ENCODE measurements around the gene DTD1. TPM values are rescaled to one million over a fixed set of nuclear protein-coding genes. Genes with fewer than 3 reads are reported as not detected.

The DTD1 gene
- total RNA-seq, 5 donors from 2014 or later (not counting 1 experiment from before 2014, with no cell fraction given) = 15.5 to 24.9 (median 22.0) TPM

DNA sequence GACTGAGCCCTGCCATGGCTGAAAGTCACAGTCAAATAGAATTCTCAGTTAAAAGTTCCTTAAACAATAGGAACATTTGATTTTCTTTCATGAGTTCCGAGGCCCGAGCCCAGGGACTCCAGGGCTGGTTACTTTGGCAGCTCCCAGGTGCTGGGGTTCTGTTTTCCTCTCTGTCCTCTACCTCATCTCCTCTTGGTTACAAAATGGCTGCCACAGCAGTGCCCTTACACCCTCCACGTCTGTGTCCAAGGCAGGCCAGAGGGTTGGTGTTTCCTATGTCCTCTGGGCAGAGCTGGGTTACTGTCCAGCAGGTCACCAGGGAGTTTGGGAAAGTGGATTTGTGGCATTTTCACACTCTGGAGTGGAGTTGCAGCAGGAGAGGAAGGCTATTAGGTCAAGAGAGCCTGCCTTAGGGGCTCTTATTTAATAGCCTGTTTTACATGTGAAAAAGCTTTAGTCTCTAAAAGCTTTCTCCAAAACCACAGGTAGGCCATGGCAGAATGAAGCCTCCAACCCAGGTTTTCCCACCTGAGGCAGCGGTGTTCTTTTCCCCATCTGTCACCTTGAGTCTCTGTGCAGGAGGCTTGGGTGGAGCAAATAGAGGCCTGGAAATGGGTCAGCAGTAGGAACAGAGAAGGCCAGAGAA, 111.0 kb downstream of the DTD1 start:
- Histone ChIP-seq H3K9me3 (no peaks in the 10 kb centered on the region), H3K36me3 (ENCODE audit: control insufficient read depth in 2 of 2, extremely low read depth in 1 of 2, insufficient read depth in 1 of 2, low read length in 1 of 2) (peaks cover 0 to 2% of the 10 kb centered on the region in 2 donors), H3K4me3 (ENCODE audit: control insufficient read depth in 1 of 2, extremely low read depth in 1 of 2, low read length in 1 of 2) (no peak overlapping the region), H3K27ac (ENCODE audit: low read length) (no peak overlapping the region), H3K4me1 (ENCODE audit: control insufficient read depth in 1 of 2, extremely low read depth in 1 of 2, insufficient read depth in 2 of 2, low read length in 2 of 2) (no peaks in the 10 kb centered on the region), H3K27me3 (replicated peaks in 1 of 2; ENCODE audit: control insufficient read depth in 2 of 2, extremely low read depth in 1 of 2, insufficient read depth in 2 of 2, low read length in 1 of 2) (no peaks in the 10 kb centered on the region)
- H3K36me3 Mint-ChIP-seq = peaks cover 31% of the 10 kb centered on the region
- CTCF ChIA-PET = no interaction called here
- no peak overlapping the region for H3K27ac Mint-ChIP-seq
- POLR2A ChIA-PET = no interaction called here
- ATAC-seq (replicated peaks in 1 of 4) = no peak
- DNase-seq = no peak
- peaks cover 8 to 33% (median 8%) of the 10 kb centered on the region in 3 donors for H3K4me1 Mint-ChIP-seq
- no peak overlapping the region for H3K4me3 Mint-ChIP-seq
- H3K27me3 Mint-ChIP-seq = no peaks in the 10 kb centered on the region
- 100% methylated on average over 2 of the region's 4 CpGs for WGBS (ENCODE audit: insufficient coverage)
- H3K9me3 Mint-ChIP-seq = no peaks in the 10 kb centered on the region

- H3K9me3 Mint-ChIP-seq = no peaks in the 10 kb centered on the region
- H3K4me1 Mint-ChIP-seq = peaks cover 17 to 54% (median 19%) of the 10 kb centered on the region in 3 donors
- H3K4me3 Mint-ChIP-seq = no peak overlapping the region
- peaks cover 29% of the 10 kb centered on the region for H3K36me3 Mint-ChIP-seq
- no peaks in the 10 kb centered on the region for H3K27me3 ChIP-seq (replicated peaks in 1 of 2; ENCODE audit: control insufficient read depth in 2 of 2, extremely low read depth in 1 of 2, insufficient read depth in 2 of 2, low read length in 1 of 2)
- POLR2A ChIA-PET = no interaction called here
- ATAC-seq (replicated peaks in 1 of 4) = no peak
- H3K36me3 ChIP-seq (ENCODE audit: control insufficient read depth in 2 of 2, extremely low read depth in 1 of 2, insufficient read depth in 1 of 2, low read length in 1 of 2) = no peaks in the 10 kb centered on the region
- no peak overlapping the region for H3K4me3 ChIP-seq (ENCODE audit: control insufficient read depth in 1 of 2, extremely low read depth in 1 of 2, low read length in 1 of 2)
- H3K4me1 ChIP-seq (ENCODE audit: control insufficient read depth in 1 of 2, extremely low read depth in 1 of 2, insufficient read depth in 2 of 2, low read length in 2 of 2) = no peaks in the 10 kb centered on the region
- DNase-seq = no peak
- H3K9me3 ChIP-seq = no peaks in the 10 kb centered on the region
- H3K27me3 Mint-ChIP-seq = no peaks in the 10 kb centered on the region
- CTCF ChIA-PET = no interaction called here
- no CpG with 5 or more reads among the region's 3 CpGs for WGBS (ENCODE audit: insufficient coverage)
- no peak overlapping the region for H3K27ac Mint-ChIP-seq
- H3K27ac ChIP-seq (ENCODE audit: low read length) = no peak overlapping the region
These were observed 114.1 kb downstream of the DTD1 start for GRCh38 chr20:18701969-18702368.

GRCh38 chr20:18702736-18703135, 114.9 kb downstream of the DTD1 start:
- peaks cover 31% of the 10 kb centered on the region for H3K36me3 Mint-ChIP-seq

DNA sequence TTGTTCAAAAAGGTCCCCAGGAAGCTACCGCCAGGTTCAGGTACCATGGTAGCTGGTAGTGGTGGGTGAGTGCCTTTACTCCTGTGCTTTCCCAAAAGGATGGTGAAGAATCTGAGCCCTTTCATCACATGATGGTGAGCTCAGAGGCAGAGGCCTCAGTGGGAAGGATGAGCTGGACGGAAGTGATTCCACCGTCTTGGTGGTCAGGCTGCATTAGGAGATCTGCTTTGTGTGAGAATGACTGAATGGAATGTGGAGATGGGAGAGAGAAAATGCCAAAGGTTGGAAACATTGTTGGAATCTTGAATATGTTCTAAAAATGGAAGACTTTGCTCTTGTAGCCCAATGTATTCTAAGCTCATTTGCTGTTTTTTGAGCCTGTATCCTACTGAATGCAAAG, 117.6 kb downstream of the DTD1 start:
- POLR2A ChIA-PET = no interaction called here
- Histone ChIP-seq H3K9me3 (no peaks in the 10 kb centered on the region), H3K36me3 (ENCODE audit: control insufficient read depth in 2 of 2, extremely low read depth in 1 of 2, insufficient read depth in 1 of 2, low read length in 1 of 2) (no peaks in the 10 kb centered on the region), H3K4me3 (ENCODE audit: control insufficient read depth in 1 of 2, extremely low read depth in 1 of 2, low read length in 1 of 2) (no peak overlapping the region), H3K27ac (ENCODE audit: low read length) (no peak overlapping the region), H3K4me1 (ENCODE audit: control insufficient read depth in 1 of 2, extremely low read depth in 1 of 2, insufficient read depth in 2 of 2, low read length in 2 of 2) (no peaks in the 10 kb centered on the region), H3K27me3 (replicated peaks in 1 of 2; ENCODE audit: control insufficient read depth in 2 of 2, extremely low read depth in 1 of 2, insufficient read depth in 2 of 2, low read length in 1 of 2) (no peaks in the 10 kb centered on the region)
- no peak for DNase-seq
- Mint-ChIP-seq H3K4me1 (peaks cover 19 to 47% (median 21%) of the 10 kb centered on the region in 3 donors), H3K4me3 (no peak overlapping the region), H3K9me3 (no peaks in the 10 kb centered on the region), H3K27me3 (no peaks in the 10 kb centered on the region), H3K27ac (no peak overlapping the region), H3K36me3 (peaks cover 21% of the 10 kb centered on the region)
- CTCF ChIA-PET = no interaction called here
- WGBS (ENCODE audit: insufficient coverage) = 97% methylated on average over 3 of the region's 3 CpGs
- no peak for ATAC-seq (replicated peaks in 1 of 4)

More at GRCh38 chr20:18702736-18703135, 114.9 kb downstream of the DTD1 start:
- no peaks in the 10 kb centered on the region for H3K9me3 Mint-ChIP-seq
- H3K27me3 Mint-ChIP-seq = no peaks in the 10 kb centered on the region
- H3K4me3 Mint-ChIP-seq = no peak overlapping the region
- no peaks in the 10 kb centered on the region for H3K9me3 ChIP-seq
- WGBS (ENCODE audit: insufficient coverage) = 80% methylated on average over 1 of the region's 3 CpGs
- H3K4me3 ChIP-seq (ENCODE audit: control insufficient read depth in 1 of 2, extremely low read depth in 1 of 2, low read length in 1 of 2) = no peak overlapping the region
- no peaks in the 10 kb centered on the region for H3K4me1 ChIP-seq (ENCODE audit: control insufficient read depth in 1 of 2, extremely low read depth in 1 of 2, insufficient read depth in 2 of 2, low read length in 2 of 2)
- POLR2A ChIA-PET = no interaction called here
- CTCF ChIA-PET = no interaction called here
- no peak overlapping the region for H3K27ac ChIP-seq (ENCODE audit: low read length)
- no peak overlapping the region for H3K27ac Mint-ChIP-seq
- DNase-seq = no peak
- no peaks in the 10 kb centered on the region for H3K27me3 ChIP-seq (replicated peaks in 1 of 2; ENCODE audit: control insufficient read depth in 2 of 2, extremely low read depth in 1 of 2, insufficient read depth in 2 of 2, low read length in 1 of 2)
- H3K4me1 Mint-ChIP-seq = peaks cover 17 to 54% (median 19%) of the 10 kb centered on the region in 3 donors
- H3K36me3 ChIP-seq (ENCODE audit: control insufficient read depth in 2 of 2, extremely low read depth in 1 of 2, insufficient read depth in 1 of 2, low read length in 1 of 2) = no peaks in the 10 kb centered on the region
- no peak for ATAC-seq (replicated peaks in 1 of 4)

GRCh38 chr20:18705910-18706309, 118.1 kb downstream of the DTD1 start:
- CTCF ChIA-PET = no interaction called here
- no peak for DNase-seq
- no CpG with 5 or more reads among the region's 2 CpGs for WGBS (ENCODE audit: insufficient coverage)

GRCh38 chr20:18712131-18712530, 124.3 kb downstream of the DTD1 start:
- WGBS (ENCODE audit: insufficient coverage) = no CpG with 5 or more reads among the region's 1 CpG

More at GRCh38 chr20:18705910-18706309, 118.1 kb downstream of the DTD1 start:
- no peaks in the 10 kb centered on the region for H3K4me1 ChIP-seq (ENCODE audit: control insufficient read depth in 1 of 2, extremely low read depth in 1 of 2, insufficient read depth in 2 of 2, low read length in 2 of 2)
- no peak overlapping the region for H3K27ac ChIP-seq (ENCODE audit: low read length)
- no peaks in the 10 kb centered on the region for H3K9me3 Mint-ChIP-seq
- H3K36me3 ChIP-seq (ENCODE audit: control insufficient read depth in 2 of 2, extremely low read depth in 1 of 2, insufficient read depth in 1 of 2, low read length in 1 of 2) = no peaks in the 10 kb centered on the region
- POLR2A ChIA-PET = no interaction called here
- peaks cover 21% of the 10 kb centered on the region for H3K36me3 Mint-ChIP-seq
- no peak overlapping the region for H3K4me3 Mint-ChIP-seq
- ATAC-seq (replicated peaks in 1 of 4) = no peak
- no peaks in the 10 kb centered on the region for H3K27me3 ChIP-seq (replicated peaks in 1 of 2; ENCODE audit: control insufficient read depth in 2 of 2, extremely low read depth in 1 of 2, insufficient read depth in 2 of 2, low read length in 1 of 2)
- no peaks in the 10 kb centered on the region for H3K27me3 Mint-ChIP-seq
- no peak overlapping the region for H3K27ac Mint-ChIP-seq
- peaks cover 21 to 44% (median 23%) of the 10 kb centered on the region in 3 donors for H3K4me1 Mint-ChIP-seq
- no peak overlapping the region for H3K4me3 ChIP-seq (ENCODE audit: control insufficient read depth in 1 of 2, extremely low read depth in 1 of 2, low read length in 1 of 2)
- no peaks in the 10 kb centered on the region for H3K9me3 ChIP-seq

More at GRCh38 chr20:18712131-18712530, 124.3 kb downstream of the DTD1 start:
- Mint-ChIP-seq H3K9me3 (no peaks in the 10 kb centered on the region), H3K36me3 (peaks cover 53% of the 10 kb centered on the region), H3K4me3 (no peak overlapping the region), H3K27me3 (no peaks in the 10 kb centered on the region), H3K27ac (no peak overlapping the region), H3K4me1 (peaks cover 17 to 24% (median 19%) of the 10 kb centered on the region in 3 donors)
- H3K27me3 ChIP-seq (replicated peaks in 1 of 2; ENCODE audit: control insufficient read depth in 2 of 2, extremely low read depth in 1 of 2, insufficient read depth in 2 of 2, low read length in 1 of 2) = no peaks in the 10 kb centered on the region
- no peak for ATAC-seq (replicated peaks in 1 of 4)
- H3K27ac ChIP-seq (ENCODE audit: low read length) = no peak overlapping the region
- ChIA-PET CTCF (no interaction called here), POLR2A (no interaction called here)
- H3K36me3 ChIP-seq (ENCODE audit: control insufficient read depth in 2 of 2, extremely low read depth in 1 of 2, insufficient read depth in 1 of 2, low read length in 1 of 2) = peaks cover 0 to 6% of the 10 kb centered on the region in 2 donors
- DNase-seq = no peak
- no peaks in the 10 kb centered on the region for H3K9me3 ChIP-seq
- no peaks in the 10 kb centered on the region for H3K4me1 ChIP-seq (ENCODE audit: control insufficient read depth in 1 of 2, extremely low read depth in 1 of 2, insufficient read depth in 2 of 2, low read length in 2 of 2)
- no peak overlapping the region for H3K4me3 ChIP-seq (ENCODE audit: control insufficient read depth in 1 of 2, extremely low read depth in 1 of 2, low read length in 1 of 2)

Data from T-cell (primary cell).